Fibroblast of pulmonary artery (primary cell): ENCODE data around the gene ALDH16A1.

Source experiments
- DNase-seq: peaks from one replicate; pipeline ENCODE4 v3.0.0-alpha.2; 2010; ENCODE audit warnings: low read depth
- H3K4me3 ChIP-seq: replicated peaks from 2 replicates; pipeline ENCODE4 v1.5.1; 2011; ENCODE audit warnings: low read depth, mild to moderate bottlenecking, control low read depth, low read length, moderate library complexity
- TF ChIP-seq, protein P1 (sequence below): IDR thresholded peaks from 2 replicates; pipeline ENCODE4 v1.5.1; 2011; ENCODE audit warnings: mild to moderate bottlenecking, control low read depth, low read length, inconsistent platforms; ENCODE audit errors: missing control alignments

Gene ALDH16A1

DNA sequence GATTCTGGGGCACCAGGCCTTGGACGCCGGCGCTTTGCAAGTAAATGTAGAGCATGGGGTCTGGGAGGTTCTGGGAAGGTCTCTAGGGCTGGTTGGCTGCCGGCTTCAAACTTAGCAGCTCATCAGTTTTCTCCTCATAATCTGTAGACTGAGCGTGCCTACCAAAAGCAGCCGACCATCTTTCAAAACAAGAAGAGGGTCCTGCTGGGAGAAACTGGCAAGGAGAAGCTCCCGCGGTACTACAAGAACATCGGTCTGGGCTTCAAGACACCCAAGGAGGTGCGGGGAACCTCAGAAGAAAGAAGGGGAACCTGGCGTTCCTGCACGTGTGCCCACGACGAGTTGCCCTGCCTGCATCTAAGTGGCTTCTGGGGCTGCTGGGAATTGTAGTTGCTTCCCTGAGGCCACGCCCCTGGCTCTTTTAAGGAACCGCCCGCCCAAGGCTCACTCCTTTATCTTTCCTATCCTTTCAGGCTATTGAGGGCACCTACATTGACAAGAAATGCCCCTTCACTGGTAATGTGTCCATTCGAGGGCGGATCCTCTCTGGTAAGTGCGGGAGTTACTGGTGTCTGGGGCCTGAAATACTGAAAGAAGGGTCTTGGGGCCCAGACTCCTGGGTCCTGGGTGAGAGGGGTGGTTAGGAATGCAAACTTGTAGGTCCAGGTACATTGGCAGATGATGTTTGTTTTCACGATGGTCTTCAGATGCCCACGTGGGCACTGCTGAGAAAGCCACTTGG is 44.2 kb downstream of the ALDH16A1 start:
- peak overlapping the region; percentile 88 for H3K4me3 ChIP-seq
- TF ChIP-seq, protein P1, sequence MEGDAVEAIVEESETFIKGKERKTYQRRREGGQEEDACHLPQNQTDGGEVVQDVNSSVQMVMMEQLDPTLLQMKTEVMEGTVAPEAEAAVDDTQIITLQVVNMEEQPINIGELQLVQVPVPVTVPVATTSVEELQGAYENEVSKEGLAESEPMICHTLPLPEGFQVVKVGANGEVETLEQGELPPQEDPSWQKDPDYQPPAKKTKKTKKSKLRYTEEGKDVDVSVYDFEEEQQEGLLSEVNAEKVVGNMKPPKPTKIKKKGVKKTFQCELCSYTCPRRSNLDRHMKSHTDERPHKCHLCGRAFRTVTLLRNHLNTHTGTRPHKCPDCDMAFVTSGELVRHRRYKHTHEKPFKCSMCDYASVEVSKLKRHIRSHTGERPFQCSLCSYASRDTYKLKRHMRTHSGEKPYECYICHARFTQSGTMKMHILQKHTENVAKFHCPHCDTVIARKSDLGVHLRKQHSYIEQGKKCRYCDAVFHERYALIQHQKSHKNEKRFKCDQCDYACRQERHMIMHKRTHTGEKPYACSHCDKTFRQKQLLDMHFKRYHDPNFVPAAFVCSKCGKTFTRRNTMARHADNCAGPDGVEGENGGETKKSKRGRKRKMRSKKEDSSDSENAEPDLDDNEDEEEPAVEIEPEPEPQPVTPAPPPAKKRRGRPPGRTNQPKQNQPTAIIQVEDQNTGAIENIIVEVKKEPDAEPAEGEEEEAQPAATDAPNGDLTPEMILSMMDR = no peak
- peak; percentile 63 for DNase-seq

DNA sequence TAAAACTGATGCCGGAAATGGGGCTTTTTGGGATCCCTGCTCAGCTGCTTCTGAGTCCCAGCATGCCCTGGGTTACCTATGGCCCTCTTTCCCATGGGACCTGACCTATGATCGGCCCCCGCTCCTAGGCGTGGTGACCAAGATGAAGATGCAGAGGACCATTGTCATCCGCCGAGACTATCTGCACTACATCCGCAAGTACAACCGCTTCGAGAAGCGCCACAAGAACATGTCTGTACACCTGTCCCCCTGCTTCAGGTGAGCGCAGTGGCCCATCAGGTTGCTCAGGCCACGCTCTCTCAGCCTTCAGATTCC is 44.7 kb downstream of the ALDH16A1 start:
- no peak for DNase-seq
- H3K4me3 ChIP-seq = peak overlapping the region; percentile 88
- TF ChIP-seq, protein P1 = no peak

DNA sequence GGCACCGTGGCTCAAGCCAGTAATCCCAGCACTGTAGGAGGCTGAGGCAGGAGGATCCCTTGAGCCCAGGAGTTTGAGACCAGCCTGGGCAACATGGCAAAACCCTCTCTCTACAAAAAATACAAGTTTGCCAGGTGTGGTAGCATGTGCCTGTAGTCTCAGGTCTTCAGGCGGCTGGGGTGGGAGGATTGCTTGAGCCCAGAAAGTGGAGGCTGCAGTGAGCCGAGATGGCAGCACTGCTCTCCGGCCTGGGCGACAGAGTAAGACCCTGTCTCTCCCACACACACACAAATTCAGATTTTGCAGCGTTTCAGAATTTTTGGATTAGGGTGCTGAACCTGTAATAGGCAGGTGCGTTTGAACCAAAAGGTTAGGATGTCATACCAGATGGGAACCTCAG is 45.5 kb downstream of the ALDH16A1 start:
- H3K4me3 ChIP-seq = peak overlapping the region; percentile 5
- DNase-seq = no peak
- TF ChIP-seq, protein P1 = no peak

DNA sequence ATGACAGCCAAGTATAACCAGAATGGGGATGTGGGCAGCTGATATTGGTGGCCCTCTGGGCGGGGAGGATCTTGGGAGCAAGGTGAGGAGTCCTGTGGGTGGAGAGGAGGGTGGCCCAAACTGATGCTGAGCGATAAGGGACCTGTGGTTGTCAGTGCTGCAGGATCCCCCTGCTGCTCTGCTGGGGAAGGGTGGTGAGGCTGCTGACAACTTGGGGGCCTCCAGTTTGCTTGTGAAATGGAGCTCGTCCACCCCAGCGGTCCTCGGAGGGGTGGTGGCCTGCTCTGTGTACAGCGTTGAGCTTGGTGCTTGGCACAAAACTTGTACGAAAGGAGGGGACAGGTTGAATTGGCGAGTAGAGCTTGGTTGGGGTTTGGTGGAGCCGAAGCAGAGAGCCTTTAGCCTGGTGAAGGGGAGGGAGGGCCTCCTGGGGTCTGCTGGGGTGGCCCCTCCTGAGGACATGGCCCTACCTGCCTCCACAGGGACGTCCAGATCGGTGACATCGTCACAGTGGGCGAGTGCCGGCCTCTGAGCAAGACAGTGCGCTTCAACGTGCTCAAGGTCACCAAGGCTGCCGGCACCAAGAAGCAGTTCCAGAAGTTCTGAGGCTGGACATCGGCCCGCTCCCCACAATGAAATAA is 46.1 kb downstream of the ALDH16A1 start:
- TF ChIP-seq, protein P1 = no peak
- no peak for DNase-seq
- no peak overlapping the region for H3K4me3 ChIP-seq

DNA sequence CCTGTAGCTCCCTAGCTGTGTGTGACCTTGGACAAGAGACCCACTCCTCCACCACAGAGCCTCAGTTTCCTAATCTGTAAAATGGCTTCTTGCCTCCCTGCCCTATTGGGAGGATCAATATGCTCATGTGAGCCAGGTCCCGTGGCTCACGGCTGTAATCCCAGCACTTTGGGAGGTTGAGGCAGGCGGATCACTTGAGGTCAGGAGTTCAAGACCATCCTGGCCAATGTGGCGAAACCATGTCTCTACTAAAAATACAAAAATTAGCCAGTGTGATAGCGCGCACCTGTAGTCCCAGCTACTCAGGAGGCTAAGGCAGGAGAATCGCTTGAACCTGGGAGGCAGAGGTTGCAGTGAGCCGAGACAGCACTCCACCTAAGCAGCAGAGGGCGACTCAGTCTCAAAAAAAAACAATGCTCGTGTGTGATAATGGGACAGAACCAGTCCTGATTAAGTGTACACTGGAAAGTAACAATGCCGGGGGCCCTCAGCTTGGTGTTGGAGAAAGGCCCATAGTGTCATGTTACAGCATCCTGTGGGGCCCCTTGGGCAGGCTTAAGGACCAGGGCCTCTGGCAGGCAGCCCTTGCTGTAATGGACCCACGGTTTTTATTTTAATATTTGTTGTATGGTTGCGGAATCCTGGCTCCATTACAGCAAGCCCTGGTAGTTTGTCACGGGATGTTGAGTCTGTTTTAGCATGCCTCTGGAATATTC is 50.0 kb downstream of the ALDH16A1 start:
- H3K4me3 ChIP-seq = no peak overlapping the region
- peak; percentile 95 for DNase-seq
- TF ChIP-seq, protein P1 = peak; percentile 67

DNA sequence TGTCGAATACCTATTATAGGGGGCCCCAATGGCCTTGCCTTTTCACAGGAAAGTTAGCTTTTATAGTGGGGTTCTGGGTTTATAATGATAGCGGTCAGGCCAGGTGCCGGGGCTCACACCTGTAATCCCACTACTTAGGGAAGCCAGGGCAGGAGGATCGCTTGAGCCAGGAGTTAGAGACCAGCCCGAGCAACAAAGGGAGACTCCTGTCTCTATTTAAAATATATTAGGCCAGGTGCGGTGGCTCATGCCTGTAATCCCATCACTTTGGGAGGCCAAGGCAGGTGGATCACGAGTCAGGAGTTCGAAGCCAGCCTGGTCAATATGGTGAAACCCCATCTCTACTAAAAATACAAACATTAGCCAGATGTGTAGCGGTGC is 50.5 kb downstream of the ALDH16A1 start:
- TF ChIP-seq, protein P1 = no peak
- no peak overlapping the region for H3K4me3 ChIP-seq
- DNase-seq = no peak
